GM19372 (cell line): ENCODE results near the gene GAB2.
"Not testable (repeated sequence)": the region's sequence is repeated elsewhere in the genome, so short reads cannot be mapped to it uniquely, and the experiment has no call there.

Source experiments
- ATAC-seq: cut with Tn5 transposase; IDR thresholded peaks from one replicate; pipeline ENCODE4 v1.9.1; 2021; ENCODE audit warnings: mild to moderate bottlenecking, low read depth, moderate library complexity; ENCODE audit not compliant: unreplicated experiment

Gene GAB2

GRCh38 chr11:78371221-78371891 lies 46.3 kb downstream of the GAB2 start:
- ATAC-seq: no peak

- no peak for ATAC-seq
These were observed 47.0 kb downstream of the GAB2 start for GRCh38 chr11:78370406-78371172.

- ATAC-seq: no peak
These were observed 52.2 kb downstream of the GAB2 start for GRCh38 chr11:78365381-78365792.

GRCh38 chr11:78364128-78364751 lies 53.4 kb downstream of the GAB2 start:
- ATAC-seq: no peak

DNA sequence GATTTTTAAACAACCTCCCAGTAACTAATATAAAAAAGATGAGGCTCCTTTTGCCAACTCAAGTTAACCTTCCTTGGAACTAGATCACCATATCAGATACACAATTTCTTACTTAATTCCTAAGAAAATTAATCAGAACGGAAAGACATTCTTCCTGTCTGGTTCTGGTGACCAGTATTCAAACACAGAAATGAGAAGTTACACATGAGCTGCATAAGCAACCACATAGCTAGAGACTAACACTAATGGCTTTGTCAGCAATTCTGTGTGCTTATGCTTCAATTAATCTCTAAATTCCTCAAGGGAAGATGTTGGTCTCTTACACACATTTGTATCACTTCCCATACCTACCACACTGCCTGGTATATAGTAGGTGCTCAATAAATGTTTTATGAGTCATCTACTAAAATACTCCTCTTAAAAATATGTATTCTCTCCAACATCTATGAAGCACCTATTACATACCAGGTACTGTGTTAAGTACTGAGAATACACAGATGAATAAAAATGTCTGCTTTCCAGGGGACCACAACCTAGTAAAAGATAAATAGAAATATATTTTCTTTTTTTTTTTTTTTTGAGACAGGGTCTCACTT lies 54.5 kb downstream of the GAB2 start:
- ATAC-seq: no peak

DNA sequence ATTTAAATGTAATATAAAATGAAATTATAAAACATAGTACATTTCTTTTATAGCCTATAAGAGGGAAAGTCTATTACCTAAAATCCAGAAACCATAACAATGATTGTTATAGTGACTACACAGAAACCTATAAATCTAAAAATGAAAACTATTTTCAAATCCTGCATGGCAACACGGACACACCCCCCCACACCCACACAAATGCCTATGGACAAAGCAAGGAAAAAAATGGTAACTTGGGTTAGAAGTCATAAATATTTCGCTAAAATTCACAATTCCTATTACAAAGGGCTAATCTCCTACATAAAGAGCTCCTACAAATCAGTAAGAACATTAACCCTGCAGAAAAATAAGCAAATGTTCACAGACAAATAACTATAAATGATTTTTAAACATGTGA lies 56.4 kb downstream of the GAB2 start:
- ATAC-seq: no peak

- ATAC-seq: no peak
These were observed 57.7 kb downstream of the GAB2 start for GRCh38 chr11:78359921-78360320.

DNA sequence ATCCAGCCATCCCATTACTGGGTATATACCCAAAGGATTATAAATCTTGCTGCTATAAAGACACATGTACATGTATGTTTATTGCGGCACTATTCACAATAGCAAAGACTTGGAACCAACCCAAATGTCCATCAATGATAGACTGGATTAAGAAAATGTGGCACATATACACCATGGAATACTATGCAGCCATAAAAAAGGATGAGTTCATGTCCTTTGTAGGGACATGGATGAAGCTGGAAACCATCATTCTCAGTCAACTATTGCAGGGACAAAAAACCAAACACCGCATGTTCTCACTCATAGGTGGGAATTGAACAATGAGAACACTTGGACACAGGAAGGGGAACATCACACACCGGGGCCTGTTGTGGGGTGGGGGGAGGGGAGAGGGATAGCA lies 59.7 kb downstream of the GAB2 start:
- not testable (repeated sequence) for ATAC-seq

- ATAC-seq: not testable (repeated sequence)
These were observed 60.2 kb downstream of the GAB2 start for GRCh38 chr11:78357425-78357824.

DNA sequence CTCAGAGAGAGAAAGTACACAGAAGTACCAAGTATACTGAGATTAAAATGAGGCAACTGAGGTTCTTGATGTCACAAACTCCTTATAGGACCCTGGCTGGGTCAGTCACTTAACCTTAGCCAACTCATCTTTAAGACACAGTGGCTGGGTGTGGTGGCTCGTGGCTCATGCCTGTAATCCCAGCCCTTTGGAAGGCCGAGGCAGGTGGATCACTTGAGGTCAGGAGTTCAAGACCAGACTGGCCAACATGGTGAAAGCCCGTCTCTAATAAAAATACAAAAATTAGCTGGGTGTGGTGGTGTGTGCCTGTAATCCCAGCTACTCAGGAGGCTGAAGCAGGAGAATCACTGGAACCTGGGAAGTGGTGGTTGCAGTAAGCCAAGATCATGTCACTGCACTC lies 61.9 kb downstream of the GAB2 start:
- not testable (repeated sequence) for ATAC-seq

- ATAC-seq: no peak
These were observed 62.3 kb downstream of the GAB2 start for GRCh38 chr11:78355309-78355705.

- ATAC-seq: no peak
These were observed 63.0 kb downstream of the GAB2 start for GRCh38 chr11:78354408-78355308.

GRCh38 chr11:78351979-78352841 lies 65.4 kb downstream of the GAB2 start:
- ATAC-seq: no peak

GRCh38 chr11:78351193-78351592 lies 66.4 kb downstream of the GAB2 start:
- no peak for ATAC-seq

- no peak for ATAC-seq
These were observed 66.9 kb downstream of the GAB2 start for GRCh38 chr11:78350646-78351165.

DNA sequence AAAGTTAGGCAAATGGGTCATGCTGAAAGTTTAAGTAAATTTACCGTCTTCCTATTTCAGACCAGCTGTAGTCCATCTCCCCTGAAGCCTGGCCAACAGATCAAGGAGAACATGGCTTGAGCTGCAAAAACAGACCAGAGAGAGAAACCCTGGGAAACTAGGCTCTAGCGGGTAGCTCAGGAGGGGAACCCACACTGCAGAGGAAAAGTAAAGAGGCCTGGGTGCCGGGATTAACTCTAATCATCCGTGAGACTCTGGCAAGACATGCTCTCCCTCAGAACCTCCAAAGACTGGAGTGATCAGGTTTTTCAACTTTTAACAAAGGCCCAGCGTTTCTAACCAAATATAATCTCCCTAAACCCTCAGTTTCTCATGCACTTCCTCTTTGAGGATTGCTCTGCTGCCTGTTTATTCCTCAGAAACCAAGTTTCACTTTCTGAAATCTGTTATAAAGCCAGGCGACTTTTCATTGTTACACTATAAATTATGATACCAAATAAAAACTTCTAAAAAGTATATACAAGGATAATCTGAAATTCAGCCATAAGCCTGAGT lies 67.5 kb downstream of the GAB2 start:
- ATAC-seq: no peak

- no peak for ATAC-seq
These were observed 68.0 kb downstream of the GAB2 start for GRCh38 chr11:78349624-78350023.

- ATAC-seq: no peak
These were observed 68.5 kb downstream of the GAB2 start for GRCh38 chr11:78349114-78349513.

DNA sequence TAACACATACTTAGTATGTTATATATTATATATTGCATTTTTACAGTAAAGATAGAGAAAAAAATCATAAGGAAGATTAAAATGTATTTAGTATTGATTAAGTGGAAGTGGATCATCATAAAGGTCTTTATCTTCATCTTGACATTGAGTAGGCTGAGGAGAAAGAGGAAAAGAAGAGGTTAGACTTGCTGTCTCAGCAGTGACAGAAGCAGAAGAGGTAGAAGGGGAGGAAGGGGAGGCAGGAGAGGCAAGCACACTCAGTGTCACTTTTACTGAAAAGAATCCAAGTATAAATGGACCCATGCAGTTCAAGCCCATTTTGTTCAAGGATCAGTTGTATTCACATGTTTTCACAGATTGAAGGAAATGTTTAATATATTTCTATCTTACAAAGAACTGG lies 69.7 kb downstream of the GAB2 start:
- no peak for ATAC-seq
